Mesendoderm (in vitro differentiated cells): ENCODE results near the gene MUC12.
"Not testable (repeated sequence)": the region's sequence is repeated elsewhere in the genome, so short reads cannot be mapped to it uniquely, and the experiment has no call there.

Source experiments
- DNase-seq: peaks from one replicate; pipeline ENCODE4 v3.0.0; 2013
- H2AK5ac ChIP-seq: 2 replicates; pipeline ENCODE4 v1.6.1; 2013; ENCODE audit warnings: low read length, inconsistent platforms
- H2BK120ac ChIP-seq: 2 replicates; pipeline ENCODE4 v1.6.1; 2013; ENCODE audit warnings: low read depth, mild to moderate bottlenecking, low read length, moderate library complexity, mixed read lengths
- H2BK15ac ChIP-seq: replicated peaks from 2 replicates; pipeline ENCODE4 v1.6.1; 2013; ENCODE audit warnings: low read depth, mild to moderate bottlenecking, moderate library complexity
- H2BK5ac ChIP-seq: 2 replicates; pipeline ENCODE4 v1.6.1; 2013; ENCODE audit warnings: low read length, inconsistent platforms
- H3K18ac ChIP-seq: 2 replicates; pipeline ENCODE4 v1.6.1; 2013; ENCODE audit warnings: mild to moderate bottlenecking, low read length, mixed read lengths
- H3K23ac ChIP-seq: one replicate; pipeline ENCODE4 v1.6.1; 2013; ENCODE audit warnings: low read length
- H3K27ac ChIP-seq: 2 replicates; pipeline ENCODE4 v1.5.1; 2013; ENCODE audit warnings: low read depth, mild to moderate bottlenecking, inconsistent platforms, low read length, moderate library complexity
- H3K27me3 ChIP-seq: 2 replicates; pipeline ENCODE4 v1.6.1; 2013; ENCODE audit warnings: low read length, control low read depth, mild to moderate bottlenecking, inconsistent platforms; ENCODE audit not compliant: insufficient read depth, poor library complexity
- H3K36me3 ChIP-seq: 2 replicates; pipeline ENCODE4 v1.6.1; 2013; ENCODE audit warnings: low read length, inconsistent platforms; ENCODE audit not compliant: control insufficient read depth, insufficient read depth
- H3K4ac ChIP-seq: one replicate; pipeline ENCODE4 v1.6.1; 2013; ENCODE audit warnings: low read depth, mild to moderate bottlenecking, low read length, moderate library complexity
- H3K4me1 ChIP-seq: 2 replicates; pipeline ENCODE4 v1.6.1; 2013; ENCODE audit warnings: low read depth, low read length, inconsistent platforms; ENCODE audit not compliant: control insufficient read depth
- H3K4me2 ChIP-seq: 2 replicates; pipeline ENCODE4 v1.6.1; 2013; ENCODE audit warnings: low read length
- H3K4me3 ChIP-seq: 2 replicates; pipeline ENCODE4 v1.5.1; 2013; ENCODE audit warnings: mild to moderate bottlenecking, low read length
- H3K56ac ChIP-seq: one replicate; pipeline ENCODE4 v1.6.1; 2013; ENCODE audit warnings: low read length
- H3K79me1 ChIP-seq: 2 replicates; pipeline ENCODE4 v1.6.1; 2013; ENCODE audit warnings: low read length, inconsistent platforms
- H3K79me2 ChIP-seq: 2 replicates; pipeline ENCODE4 v1.6.1; 2013; ENCODE audit warnings: mild to moderate bottlenecking, low read length; ENCODE audit not compliant: control insufficient read depth, insufficient read depth
- H3K9ac ChIP-seq: 2 replicates; pipeline ENCODE4 v1.6.1; 2013; ENCODE audit warnings: low read length, inconsistent platforms
- H4K5ac ChIP-seq: one replicate; pipeline ENCODE4 v1.6.1; 2013; ENCODE audit warnings: low read length
- H4K8ac ChIP-seq: one replicate; pipeline ENCODE4 v1.6.1; 2013; ENCODE audit warnings: low read depth, mild to moderate bottlenecking, control low read depth, low read length, moderate library complexity
- WGBS: extraction: QIAGEN DNeasy Blood & Tissue Kit; methylation state at CpG from one replicate; pipeline ENCODE4 v1.1.7; 2013; ENCODE audit warnings: low lambda C conversion rate, missing lambda C conversion rate; ENCODE audit not compliant: insufficient coverage; ENCODE audit errors: extremely low coverage; 5-methylcytosine and 5-hydroxymethylcytosine counted together

Gene MUC12

DNA sequence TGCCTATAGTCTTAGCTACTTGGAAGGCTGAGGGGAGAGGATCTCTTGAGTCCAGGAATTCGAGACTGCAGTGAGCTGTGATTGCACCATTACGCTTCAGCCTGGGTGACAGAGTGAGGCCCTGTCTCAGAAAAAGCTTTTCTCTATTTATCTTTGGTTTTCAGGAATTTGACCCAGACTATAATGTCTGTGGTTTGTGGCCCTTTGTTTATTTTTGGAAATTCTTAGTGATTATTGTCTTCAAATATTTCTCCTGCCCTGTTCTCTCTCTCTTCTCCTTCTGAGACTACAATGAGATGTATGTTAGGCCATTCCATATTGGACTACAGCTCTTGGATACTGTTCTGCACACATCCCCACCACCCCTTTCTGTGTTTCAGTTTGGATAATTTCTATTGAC, 4.7 kb downstream of the MUC12 start:
- H3K23ac ChIP-seq, result no peak overlapping the region
- H3K56ac ChIP-seq, result no peak overlapping the region
- H3K36me3 ChIP-seq, result no peaks in the 10 kb centered on the region
- no peak overlapping the region for H2BK5ac ChIP-seq
- H3K9ac ChIP-seq, result no peak overlapping the region
- no peak overlapping the region for H3K4me3 ChIP-seq
- no peak overlapping the region for H2BK120ac ChIP-seq
- H3K18ac ChIP-seq, result no peak overlapping the region
- no peak overlapping the region for H4K8ac ChIP-seq
- no peak overlapping the region for H3K4ac ChIP-seq
- no peaks in the 10 kb centered on the region for H3K4me1 ChIP-seq
- H2BK15ac ChIP-seq, result no peak overlapping the region
- H3K79me2 ChIP-seq, result no peaks in the 10 kb centered on the region
- H3K27me3 ChIP-seq, result no peaks in the 10 kb centered on the region
- no peak overlapping the region for H3K27ac ChIP-seq
- no peak overlapping the region for H2AK5ac ChIP-seq
- no peaks in the 10 kb centered on the region for H3K79me1 ChIP-seq
- H3K4me2 ChIP-seq, result no peak overlapping the region
- no peak for DNase-seq
- WGBS, result no CpG with 5 or more reads among the region's 2 CpGs
- no peak overlapping the region for H4K5ac ChIP-seq

DNA sequence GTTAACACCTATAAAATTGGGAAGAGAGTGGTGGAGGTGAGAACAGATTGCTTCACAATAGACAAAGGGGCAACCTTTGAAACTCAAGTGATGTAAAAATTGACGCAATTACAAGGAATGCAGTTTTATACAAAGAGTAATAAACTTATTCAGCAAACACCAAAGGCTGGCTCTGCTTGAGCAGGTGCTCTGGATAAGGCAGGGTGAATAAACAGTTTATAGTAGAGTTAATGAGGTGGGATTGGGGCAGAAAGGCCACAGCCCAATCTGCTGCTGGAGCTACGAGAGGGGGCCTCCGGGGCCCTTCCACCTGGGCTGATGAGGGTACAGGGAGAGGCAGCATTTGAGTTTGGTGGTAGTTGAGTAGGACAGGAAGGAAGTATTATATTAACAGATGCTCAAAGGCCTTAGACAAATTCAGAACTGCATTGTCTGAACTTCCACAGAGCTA, 6.0 kb downstream of the MUC12 start:
- no peak for DNase-seq
- H4K5ac ChIP-seq, result no peak overlapping the region
- H3K36me3 ChIP-seq, result no peaks in the 10 kb centered on the region
- no peak overlapping the region for H2BK5ac ChIP-seq
- H3K27ac ChIP-seq, result no peak overlapping the region
- no peak overlapping the region for H2BK120ac ChIP-seq
- no peak overlapping the region for H4K8ac ChIP-seq
- no peak overlapping the region for H3K9ac ChIP-seq
- H3K27me3 ChIP-seq, result no peaks in the 10 kb centered on the region
- H3K4me2 ChIP-seq, result no peak overlapping the region
- no CpG with 5 or more reads among the region's 3 CpGs for WGBS
- no peak overlapping the region for H3K56ac ChIP-seq
- H3K79me2 ChIP-seq, result no peaks in the 10 kb centered on the region
- no peak overlapping the region for H2BK15ac ChIP-seq
- no peak overlapping the region for H3K23ac ChIP-seq
- no peak overlapping the region for H3K18ac ChIP-seq
- H2AK5ac ChIP-seq, result no peak overlapping the region
- no peaks in the 10 kb centered on the region for H3K4me1 ChIP-seq
- H3K4me3 ChIP-seq, result no peak overlapping the region
- no peaks in the 10 kb centered on the region for H3K79me1 ChIP-seq
- no peak overlapping the region for H3K4ac ChIP-seq

DNA sequence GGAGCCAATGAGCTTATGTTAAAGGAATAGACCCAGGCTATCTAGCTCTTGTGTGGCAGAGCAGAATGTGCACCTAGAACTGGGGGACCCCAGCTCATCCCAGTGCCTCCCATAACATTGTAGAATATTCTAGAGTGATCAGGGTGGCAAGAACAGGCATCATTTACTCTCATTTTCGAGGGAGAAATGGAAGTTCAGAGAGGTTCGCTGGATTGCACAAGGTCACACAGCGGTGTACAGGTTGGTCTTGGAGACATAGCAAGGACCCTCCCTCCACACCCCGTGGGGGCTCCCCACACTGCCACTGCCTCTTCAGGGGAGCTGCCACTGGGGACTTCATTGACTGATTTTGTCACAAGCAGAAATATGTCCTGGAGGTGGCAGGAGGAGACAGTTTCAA, 8.9 kb downstream of the MUC12 start:
- Histone ChIP-seq H3K27me3 (no peaks in the 10 kb centered on the region), H3K4ac (no peak overlapping the region), H3K36me3 (no peaks in the 10 kb centered on the region), H3K4me1 (no peaks in the 10 kb centered on the region), H3K4me3 (no peak overlapping the region), H2AK5ac (no peak overlapping the region), H2BK15ac (no peak overlapping the region), H3K18ac (no peak overlapping the region), H3K4me2 (no peak overlapping the region), H2BK120ac (no peak overlapping the region), H3K79me2 (no peaks in the 10 kb centered on the region), H3K56ac (no peak overlapping the region), H4K5ac (no peak overlapping the region), H3K9ac (no peak overlapping the region), H3K23ac (no peak overlapping the region), H3K79me1 (no peaks in the 10 kb centered on the region), H4K8ac (no peak overlapping the region), H3K27ac (no peak overlapping the region), H2BK5ac (no peak overlapping the region)
- DNase-seq, result no peak
- no CpG with 5 or more reads among the region's 4 CpGs for WGBS

DNA sequence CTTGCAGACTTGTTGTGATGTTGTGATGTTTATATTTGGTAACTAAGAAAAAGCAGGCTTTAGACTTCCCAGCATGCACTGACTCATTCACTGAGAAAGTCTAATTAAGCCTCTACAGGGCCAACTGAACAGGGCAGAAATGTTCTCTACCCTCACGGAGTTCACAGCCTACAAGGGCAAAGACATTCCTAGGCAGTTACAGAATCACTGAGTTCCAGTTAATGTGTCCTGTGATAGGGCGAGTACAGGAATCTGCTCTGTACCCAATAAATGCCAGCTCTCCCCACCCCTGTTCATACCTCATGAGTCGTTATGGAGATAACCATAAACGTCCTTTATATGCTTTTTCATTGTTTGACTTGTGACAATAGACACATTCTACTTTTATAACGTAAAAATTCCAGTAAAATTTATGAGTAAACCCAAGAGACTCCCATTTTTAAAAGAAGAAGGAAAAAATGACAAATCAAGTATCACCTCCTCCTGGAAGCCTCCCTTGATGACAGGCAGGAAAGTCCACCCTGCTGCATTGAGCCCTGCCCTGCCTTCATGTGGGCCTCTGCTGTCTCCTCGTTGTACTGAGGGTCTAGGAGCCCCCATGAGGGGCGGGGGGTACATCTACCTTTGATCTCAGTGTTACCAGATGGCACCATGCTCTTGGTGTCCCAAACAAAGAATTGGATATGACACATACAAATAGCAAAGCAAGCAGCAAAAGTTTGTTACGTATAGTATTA, 14.3 kb downstream of the MUC12 start:
- Histone ChIP-seq H3K79me2 (no peaks in the 10 kb centered on the region), H3K23ac (no peak overlapping the region), H3K18ac (no peak overlapping the region), H3K9ac (no peak overlapping the region), H3K4ac (no peak overlapping the region), H3K4me2 (no peak overlapping the region), H4K8ac (no peak overlapping the region), H3K4me3 (no peak overlapping the region), H3K27me3 (no peaks in the 10 kb centered on the region), H3K36me3 (no peaks in the 10 kb centered on the region), H2BK120ac (no peak overlapping the region), H4K5ac (no peak overlapping the region), H2AK5ac (no peak overlapping the region), H3K4me1 (no peaks in the 10 kb centered on the region), H2BK5ac (no peak overlapping the region), H2BK15ac (no peak overlapping the region), H3K27ac (no peak overlapping the region), H3K56ac (no peak overlapping the region), H3K79me1 (no peaks in the 10 kb centered on the region)
- no peak for DNase-seq
- WGBS, result no CpG with 5 or more reads among the region's 8 CpGs

DNA sequence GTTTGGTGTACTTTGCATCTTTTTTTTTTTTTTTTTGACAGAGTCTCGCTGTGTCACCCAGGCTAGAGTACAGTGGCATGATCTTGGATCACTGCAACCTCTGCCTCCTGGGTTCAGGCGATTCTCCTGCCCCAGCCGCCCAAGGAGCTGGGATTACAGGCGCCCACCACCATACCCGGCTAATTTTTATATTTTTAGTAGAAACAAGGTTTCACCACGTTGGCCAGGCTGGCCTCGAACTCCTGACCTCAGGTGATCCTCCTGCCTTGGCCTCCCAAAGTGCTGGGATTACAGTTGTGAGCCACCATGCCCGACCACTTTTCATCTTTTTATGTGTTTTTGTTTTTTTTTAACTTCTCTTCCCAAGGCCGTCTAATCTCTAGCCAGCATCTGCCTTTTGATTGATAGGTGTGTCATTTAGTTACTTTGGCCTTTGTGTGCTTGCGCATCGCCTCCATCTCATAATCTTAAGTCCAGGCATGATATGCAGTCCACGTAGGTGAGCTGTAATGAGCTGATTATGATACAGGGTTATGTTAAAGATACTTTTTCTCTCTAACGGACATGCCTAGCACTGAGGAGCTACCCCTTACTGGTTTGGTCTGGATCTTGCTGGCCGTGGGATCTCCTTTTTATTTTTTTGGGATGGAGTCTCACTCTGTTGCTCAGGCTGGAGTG, 15.0 kb downstream of the MUC12 start:
- not testable (repeated sequence) for H4K5ac ChIP-seq, H3K4ac ChIP-seq, H2BK5ac ChIP-seq, H3K79me2 ChIP-seq, DNase-seq, H3K23ac ChIP-seq, H3K56ac ChIP-seq, H3K9ac ChIP-seq, H2BK15ac ChIP-seq, H3K79me1 ChIP-seq, H2AK5ac ChIP-seq, H3K36me3 ChIP-seq, H3K4me1 ChIP-seq, H3K4me3 ChIP-seq, H4K8ac ChIP-seq, H3K27me3 ChIP-seq, H3K18ac ChIP-seq, H3K27ac ChIP-seq, H3K4me2 ChIP-seq, H2BK120ac ChIP-seq
- no CpG with 5 or more reads among the region's 14 CpGs for WGBS
